ENCODE results near the gene TRAPPC4. TPM values are rescaled to one million over a fixed set of nuclear protein-coding genes. Genes with fewer than 3 reads are reported as not detected.

TRAPPC4 gene
- total RNA-seq, 4 donors from 2014 or later: 56.9 to 75.0 (median 63.9) TPM

GRCh38 chr11:119027561-119028345 is 9.2 kb downstream of the TRAPPC4 start:
- H3K9me3 ChIP-seq: no peaks in the 10 kb centered on the region
- H3K4me3 ChIP-seq: no peak overlapping the region
- no peaks in the 10 kb centered on the region for H3K27me3 ChIP-seq
- no peak overlapping the region for H3K27ac ChIP-seq
- peaks cover 27% of the 10 kb centered on the region for H3K36me3 ChIP-seq
- TF ChIP-seq EP300 (IDR thresholded peaks at IDR 0.05): no peak
- TF ChIP-seq CTCF (IDR thresholded peaks at IDR 0.05): no peak
- no peak for TF ChIP-seq POLR2AphosphoS5 (IDR thresholded peaks at IDR 0.05)
- TF ChIP-seq POLR2A (IDR thresholded peaks at IDR 0.05): no peak
- WGBS: 91% methylated on average over 6 of the region's 9 CpGs
- peaks cover 28% of the 10 kb centered on the region for H3K4me1 ChIP-seq
- DNase-seq (ENCODE audit: low spot score in 2 of 2): no peak

DNA sequence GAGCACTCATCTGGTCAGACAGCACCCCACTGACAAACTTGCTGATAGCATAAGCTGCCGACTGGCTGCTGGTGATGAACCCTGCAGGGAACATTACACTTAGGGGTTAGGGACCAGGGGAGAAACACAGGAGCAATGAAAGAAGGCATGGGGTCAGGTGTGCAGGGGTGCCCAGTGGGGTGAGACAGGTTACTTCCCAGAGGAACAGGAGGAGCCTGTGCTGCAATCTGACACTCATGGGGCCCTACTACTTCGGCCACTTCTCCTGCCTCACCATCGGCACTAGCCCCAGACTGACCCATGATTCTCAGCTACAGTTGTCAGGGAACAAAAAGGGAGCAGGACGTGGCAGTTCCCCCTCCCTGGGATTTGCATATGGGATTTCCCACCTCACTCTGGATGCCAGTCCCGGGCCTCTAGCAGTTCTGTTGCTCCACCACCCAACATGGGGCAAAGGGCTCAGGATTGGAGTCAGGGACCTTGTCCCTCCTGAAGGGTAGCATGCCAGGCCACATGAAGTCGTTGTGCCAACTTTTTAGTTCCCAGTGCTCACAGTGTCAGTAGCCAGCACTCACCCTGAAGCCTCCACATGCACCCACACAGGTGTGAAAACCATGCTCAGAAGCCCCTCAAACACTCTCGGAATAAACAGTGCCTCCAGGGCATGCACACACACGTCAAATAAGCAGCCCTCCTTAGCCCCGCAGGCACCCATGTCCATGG is 9.9 kb downstream of the TRAPPC4 start:
- Histone ChIP-seq H3K36me3 (peaks cover 21% of the 10 kb centered on the region), H3K27me3 (no peaks in the 10 kb centered on the region), H3K4me1 (peaks cover 26% of the 10 kb centered on the region), H3K9me3 (no peaks in the 10 kb centered on the region), H3K4me3 (no peak overlapping the region), H3K27ac (no peak overlapping the region)
- no peak for DNase-seq (ENCODE audit: low spot score in 2 of 2)
- TF ChIP-seq CTCF (IDR thresholded peaks at IDR 0.05) (no peak), EP300 (IDR thresholded peaks at IDR 0.05) (no peak), POLR2AphosphoS5 (IDR thresholded peaks at IDR 0.05) (no peak), POLR2A (IDR thresholded peaks at IDR 0.05) (no peak)
- 71% methylated on average over 3 of the region's 9 CpGs for WGBS

DNA sequence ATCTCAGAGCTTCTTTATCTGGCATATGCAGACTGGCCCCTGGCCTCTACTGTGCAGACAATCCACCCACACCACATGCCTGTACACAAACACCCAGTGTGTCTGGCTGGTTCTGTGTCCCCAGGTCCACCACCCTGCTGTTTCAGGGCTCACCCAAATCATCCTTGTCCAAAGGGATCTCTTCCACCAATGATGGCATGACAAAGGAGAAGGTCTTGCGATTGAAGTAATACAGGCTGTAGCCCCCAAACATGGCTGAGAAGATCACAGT is 10.4 kb downstream of the TRAPPC4 start:
- Histone ChIP-seq H3K36me3 (peaks cover 16% of the 10 kb centered on the region), H3K27me3 (no peaks in the 10 kb centered on the region), H3K27ac (no peak overlapping the region), H3K4me1 (peaks cover 26% of the 10 kb centered on the region), H3K4me3 (peak overlapping the region; percentile 88), H3K9me3 (no peaks in the 10 kb centered on the region)
- no peak for DNase-seq (ENCODE audit: low spot score in 2 of 2)
- TF ChIP-seq POLR2A (IDR thresholded peaks at IDR 0.05) (no peak), CTCF (IDR thresholded peaks at IDR 0.05) (no peak), POLR2AphosphoS5 (IDR thresholded peaks at IDR 0.05) (no peak), EP300 (IDR thresholded peaks at IDR 0.05) (no peak)
- WGBS: 89% methylated on average over 1 of the region's 1 CpG

- H3K9me3 ChIP-seq: no peaks in the 10 kb centered on the region
- H3K4me3 ChIP-seq: peak overlapping the region; percentile 88
- 40% methylated on average over 8 of the region's 10 CpGs for WGBS
- no peak for DNase-seq (ENCODE audit: low spot score in 2 of 2)
- H3K36me3 ChIP-seq: peaks cover 12% of the 10 kb centered on the region
- TF ChIP-seq EP300 (IDR thresholded peaks at IDR 0.05): no peak
- no peak for TF ChIP-seq CTCF (IDR thresholded peaks at IDR 0.05)
- TF ChIP-seq POLR2AphosphoS5 (IDR thresholded peaks at IDR 0.05): no peak
- no peak for TF ChIP-seq POLR2A (IDR thresholded peaks at IDR 0.05)
- H3K27ac ChIP-seq: peak overlapping the region; percentile 92
- peaks cover 26% of the 10 kb centered on the region for H3K4me1 ChIP-seq
- no peaks in the 10 kb centered on the region for H3K27me3 ChIP-seq
Measured at GRCh38 chr11:119029340-119030028, 10.9 kb downstream of the TRAPPC4 start.

DNA sequence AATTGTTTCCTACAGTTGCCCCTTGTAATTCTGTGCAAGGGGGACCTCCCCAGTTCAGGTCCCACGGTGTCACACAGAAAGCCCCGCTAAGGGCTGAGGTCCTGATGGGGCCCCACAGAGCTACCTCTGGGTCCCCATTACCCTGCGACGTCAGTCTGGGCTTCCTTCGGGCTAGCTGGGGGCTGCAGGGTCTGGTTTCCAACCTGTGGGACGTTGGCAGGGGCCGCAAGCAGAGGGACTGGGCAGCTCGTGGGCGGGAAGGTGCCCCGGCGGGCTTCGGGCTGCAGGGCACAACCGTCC is 11.4 kb downstream of the TRAPPC4 start:
- Histone ChIP-seq H3K27me3 (no peaks in the 10 kb centered on the region), H3K9me3 (no peaks in the 10 kb centered on the region), H3K27ac (peak overlapping the region; percentile 92), H3K4me3 (peak overlapping the region; percentile 88), H3K36me3 (peaks cover 7% of the 10 kb centered on the region), H3K4me1 (peaks cover 26% of the 10 kb centered on the region)
- TF ChIP-seq CTCF (IDR thresholded peaks at IDR 0.05) (no peak), POLR2AphosphoS5 (IDR thresholded peaks at IDR 0.05) (no peak), POLR2A (IDR thresholded peaks at IDR 0.05) (no peak), EP300 (IDR thresholded peaks at IDR 0.05) (no peak)
- DNase-seq (ENCODE audit: low spot score in 2 of 2): no peak
- 17% methylated on average over 5 of the region's 13 CpGs for WGBS
